DOHH2 (cell line): Measurements from ENCODE around the gene ITPR1.

Source experiments
- CTCF ChIP-seq: fragments of 200-600 bp; sonication (generic); IDR thresholded peaks from one replicate; pipeline ENCODE4 v1.5.1; 2014; ENCODE audit warnings: antibody characterized with exemption, mild to moderate bottlenecking, low read depth, low read length; ENCODE audit not compliant: poor library complexity, severe bottlenecking
- EZH2phosphoT487 ChIP-seq: fragments of 200-600 bp; sonication (generic); IDR thresholded peaks from 2 replicates; pipeline ENCODE4 v1.6.1; 2017; ENCODE audit warnings: borderline replicate concordance, mild to moderate bottlenecking, antibody characterized with exemption, low read length, moderate library complexity, mixed read lengths

- TF ChIP-seq CTCF (no peak), EZH2phosphoT487 (no peak)
These were observed 266.7 kb downstream of the ITPR1 start for GRCh38 chr3:4759689-4760312.
